Heart left ventricle (tissue), 13 donors: ENCODE results near the gene CCDC92B.

Experiments used
- POLR2A ChIP-seq, 2 donors: fragments of 450-650 bp; IDR thresholded peaks; one replicate each; pipeline ENCODE4 v1.6.1; 2017; ENCODE audit warnings: antibody characterized with exemption in 2 of 2, mild to moderate bottlenecking in 2 of 2, moderate library complexity in 2 of 2
- TF ChIP-seq, protein P1 (sequence below), 12 donors: fragments of 200-600 bp; sonication (generic) in 4 of 12; IDR thresholded peaks; one replicate each; pipeline versions ENCODE4 v1.5.0 to v1.8.0; 2018 to 2022; ENCODE audit warnings: antibody characterized with exemption in 12 of 12, mild to moderate bottlenecking in 5 of 12
- donor health status: ischemic (EF 13 %, LVEDD 7.1; RV severe dilation, severe dysfunction).
- donor health status: DM: no; HTN: yes; CAD: no.
- donor health status: DM: no; HTN: no; CAD: no.
- donor health status: ischemic (EF 25% LVEDD 6.9; RV normal size, moderate dysfunction).
- donor health status: ischemic (EF 25% LVEDD 5.7; RV mildly dilated, moderate dysfunction).
- donor health status: ischemic (EF 35%, LVEDD 5.7; RV mildly dilated, moderate dysfunction).
- donor health status: nonischemic (EF 11% LVEDD 7.7; RV severe dilation, severe dysfunction).
- donor health status: DM: yes; HTN: yes; CAD: no.
- donor health status: PGD.
- donor health status: ischemic (EF 29% LVEDD 5.4; RV normal size, mild dysfunction).
- donor health status: nonischemic (EF 23%, LVEDD 6.1; RV moderate dilation, normal function).

- TF ChIP-seq, protein P1, sequence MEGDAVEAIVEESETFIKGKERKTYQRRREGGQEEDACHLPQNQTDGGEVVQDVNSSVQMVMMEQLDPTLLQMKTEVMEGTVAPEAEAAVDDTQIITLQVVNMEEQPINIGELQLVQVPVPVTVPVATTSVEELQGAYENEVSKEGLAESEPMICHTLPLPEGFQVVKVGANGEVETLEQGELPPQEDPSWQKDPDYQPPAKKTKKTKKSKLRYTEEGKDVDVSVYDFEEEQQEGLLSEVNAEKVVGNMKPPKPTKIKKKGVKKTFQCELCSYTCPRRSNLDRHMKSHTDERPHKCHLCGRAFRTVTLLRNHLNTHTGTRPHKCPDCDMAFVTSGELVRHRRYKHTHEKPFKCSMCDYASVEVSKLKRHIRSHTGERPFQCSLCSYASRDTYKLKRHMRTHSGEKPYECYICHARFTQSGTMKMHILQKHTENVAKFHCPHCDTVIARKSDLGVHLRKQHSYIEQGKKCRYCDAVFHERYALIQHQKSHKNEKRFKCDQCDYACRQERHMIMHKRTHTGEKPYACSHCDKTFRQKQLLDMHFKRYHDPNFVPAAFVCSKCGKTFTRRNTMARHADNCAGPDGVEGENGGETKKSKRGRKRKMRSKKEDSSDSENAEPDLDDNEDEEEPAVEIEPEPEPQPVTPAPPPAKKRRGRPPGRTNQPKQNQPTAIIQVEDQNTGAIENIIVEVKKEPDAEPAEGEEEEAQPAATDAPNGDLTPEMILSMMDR (IDR thresholded peaks at IDR 0.05): no peak
- TF ChIP-seq POLR2A (IDR thresholded peaks at IDR 0.05): no peak
Measured at GRCh38 chr17:2758870-2759269, 9.4 kb upstream of the CCDC92B start.
